HEK293 (cell line): ENCODE measurements around the gene NREP.

ENCODE experiments used
- CTCF ChIA-PET: fragments of 350-600 bp; formaldehyde crosslinking; extraction: SDS; loops from one replicate; lab custom pipeline; 2021; ENCODE audit warnings: antibody characterized with exemption; lab: Yijun Ruan, JAX
- POLR2A ChIA-PET: fragments of 300-600 bp; formaldehyde crosslinking; extraction: SDS; loops from one replicate; lab custom pipeline; 2020; ENCODE audit warnings: antibody characterized with exemption, inconsistent platforms; lab: Yijun Ruan, JAX
- H3K27ac ChIP-seq: fragments of 200-500 bp; sonication (Bioruptor generic); 2 replicates; pipeline ENCODE4 v1.5.1; 2014; ENCODE audit warnings: low read depth, low read length, control low read depth, inconsistent platforms; ENCODE audit errors: extremely low read depth
- H3K36me3 ChIP-seq, 2 experiments: fragments of 200-500 bp in 1 of 2; sonication (Bioruptor generic) in 1 of 2; 1 replicate in 1 of 2; 2 replicates in 1 of 2; pipeline ENCODE4 v1.5.1; 2014 to 2017; ENCODE audit warnings: inconsistent platforms in 2 of 2, low read length in 2 of 2; ENCODE audit not compliant: control insufficient read depth in 2 of 2, insufficient read depth in 1 of 2
- H3K4me1 ChIP-seq: fragments of 200-500 bp; sonication (Bioruptor generic); 2 replicates; pipeline ENCODE4 v1.5.1; 2014; ENCODE audit warnings: mild to moderate bottlenecking, low read length, inconsistent platforms; ENCODE audit not compliant: control insufficient read depth, insufficient read depth
- H3K4me3 ChIP-seq: 2 replicates; pipeline ENCODE4 v1.5.1; 2011; ENCODE audit warnings: low read depth, mild to moderate bottlenecking, control low read depth, low read length, moderate library complexity
- H3K9me3 ChIP-seq: fragments of 200-500 bp; sonication (Bioruptor generic); 2 replicates; pipeline ENCODE4 v1.5.1; 2014; ENCODE audit warnings: low read depth, low read length, inconsistent platforms; ENCODE audit not compliant: control insufficient read depth, insufficient read depth
- GLI2 ChIP-seq: fragments of 450-650 bp; formaldehyde crosslinking; IDR thresholded peaks from 2 replicates; pipeline ENCODE4; 2017; ENCODE audit warnings: missing biosample characterization, missing genetic modification characterization, low read depth, borderline replicate concordance
- GLI4 ChIP-seq: fragments of 450-650 bp; formaldehyde crosslinking; IDR thresholded peaks from 2 replicates; pipeline ENCODE4 v1.5.1; 2016; ENCODE audit warnings: missing biosample characterization, missing genetic modification characterization
- HOXA7 ChIP-seq: sonication (generic); formaldehyde crosslinking; IDR thresholded peaks from 2 replicates; pipeline ENCODE4 v1.8.1; 2022; ENCODE audit warnings: missing genetic modification reagents, borderline replicate concordance
- KLF8 ChIP-seq: fragments of 450-650 bp; formaldehyde crosslinking; IDR thresholded peaks from 2 replicates; pipeline ENCODE4 v1.5.1; 2016; ENCODE audit warnings: missing biosample characterization, missing genetic modification characterization
- MEIS1 ChIP-seq: sonication (generic); formaldehyde crosslinking; IDR thresholded peaks from 2 replicates; pipeline ENCODE4 v1.8.1; 2022; ENCODE audit warnings: missing genetic modification reagents, mild to moderate bottlenecking, borderline replicate concordance
- PATZ1 ChIP-seq: fragments of 450-650 bp; formaldehyde crosslinking; IDR thresholded peaks from 2 replicates; pipeline ENCODE4 v1.5.1; 2016; ENCODE audit warnings: missing biosample characterization, missing genetic modification characterization
- PRDM1 ChIP-seq: fragments of 450-650 bp; formaldehyde crosslinking; IDR thresholded peaks from 2 replicates; pipeline ENCODE4; 2016; ENCODE audit warnings: missing biosample characterization, missing genetic modification characterization
- PRDM4 ChIP-seq: fragments of 450-650 bp; formaldehyde crosslinking; IDR thresholded peaks from 2 replicates; pipeline ENCODE4 v1.5.1; 2017; ENCODE audit warnings: missing biosample characterization, missing genetic modification characterization
- SP2 ChIP-seq: fragments of 450-650 bp; formaldehyde crosslinking; IDR thresholded peaks from 2 replicates; pipeline ENCODE4 v1.5.1; 2016; ENCODE audit warnings: missing biosample characterization, missing genetic modification characterization
- ZNF10 ChIP-seq: fragments of 450-650 bp; formaldehyde crosslinking; IDR thresholded peaks from 2 replicates; pipeline ENCODE4 v1.5.1; 2017; ENCODE audit warnings: missing biosample characterization, missing genetic modification characterization
- ZNF169 ChIP-seq: fragments of 450-650 bp; formaldehyde crosslinking; IDR thresholded peaks from 2 replicates; pipeline ENCODE4 v1.5.1; 2016; ENCODE audit warnings: missing biosample characterization, missing genetic modification characterization
- ZNF394 ChIP-seq: fragments of 450-650 bp; formaldehyde crosslinking; IDR thresholded peaks from 2 replicates; pipeline ENCODE4 v1.5.1; 2016; ENCODE audit warnings: missing biosample characterization, missing genetic modification characterization, mild to moderate bottlenecking, moderate library complexity, borderline replicate concordance
- ZNF488 ChIP-seq: fragments of 450-650 bp; formaldehyde crosslinking; IDR thresholded peaks from 2 replicates; pipeline ENCODE4 v1.5.1; 2016; ENCODE audit warnings: missing biosample characterization, missing genetic modification characterization
- ZNF521 ChIP-seq: fragments of 450-650 bp; formaldehyde crosslinking; IDR thresholded peaks from 2 replicates; pipeline ENCODE4 v1.5.1; 2017; ENCODE audit warnings: missing biosample characterization, mild to moderate bottlenecking, missing genetic modification characterization
- ZNF658 ChIP-seq: fragments of 450-650 bp; formaldehyde crosslinking; IDR thresholded peaks from 2 replicates; pipeline ENCODE4; 2016; ENCODE audit warnings: missing biosample characterization, missing genetic modification characterization
- ZNF837 ChIP-seq: fragments of 450-650 bp; formaldehyde crosslinking; IDR thresholded peaks from 2 replicates; pipeline ENCODE4 v1.5.1; 2016; ENCODE audit warnings: missing biosample characterization, missing genetic modification characterization
- ZSCAN23 ChIP-seq: fragments of 450-650 bp; formaldehyde crosslinking; IDR thresholded peaks from 2 replicates; pipeline ENCODE4 v1.5.1; 2016; ENCODE audit warnings: missing biosample characterization, missing genetic modification characterization
- TF ChIP-seq, protein P1 (sequence below): fragments of 450-650 bp; formaldehyde crosslinking; IDR thresholded peaks from 2 replicates; pipeline ENCODE4 v1.5.1; 2016; ENCODE audit warnings: missing biosample characterization, missing genetic modification characterization
- TF ChIP-seq, protein P2 (sequence below): fragments of 450-650 bp; formaldehyde crosslinking; IDR thresholded peaks from 2 replicates; pipeline ENCODE4 v1.5.1; 2016; ENCODE audit warnings: missing biosample characterization, missing genetic modification characterization
- TF ChIP-seq, protein P3 (sequence below): fragments of 450-650 bp; formaldehyde crosslinking; IDR thresholded peaks from 2 replicates; pipeline ENCODE4 v1.5.1; 2016; ENCODE audit warnings: missing biosample characterization, missing genetic modification characterization
- TF ChIP-seq, protein P4 (sequence below): fragments of 450-650 bp; formaldehyde crosslinking; IDR thresholded peaks from 2 replicates; pipeline ENCODE4 v1.5.1; 2016; ENCODE audit warnings: missing biosample characterization, missing genetic modification characterization

Gene NREP

DNA sequence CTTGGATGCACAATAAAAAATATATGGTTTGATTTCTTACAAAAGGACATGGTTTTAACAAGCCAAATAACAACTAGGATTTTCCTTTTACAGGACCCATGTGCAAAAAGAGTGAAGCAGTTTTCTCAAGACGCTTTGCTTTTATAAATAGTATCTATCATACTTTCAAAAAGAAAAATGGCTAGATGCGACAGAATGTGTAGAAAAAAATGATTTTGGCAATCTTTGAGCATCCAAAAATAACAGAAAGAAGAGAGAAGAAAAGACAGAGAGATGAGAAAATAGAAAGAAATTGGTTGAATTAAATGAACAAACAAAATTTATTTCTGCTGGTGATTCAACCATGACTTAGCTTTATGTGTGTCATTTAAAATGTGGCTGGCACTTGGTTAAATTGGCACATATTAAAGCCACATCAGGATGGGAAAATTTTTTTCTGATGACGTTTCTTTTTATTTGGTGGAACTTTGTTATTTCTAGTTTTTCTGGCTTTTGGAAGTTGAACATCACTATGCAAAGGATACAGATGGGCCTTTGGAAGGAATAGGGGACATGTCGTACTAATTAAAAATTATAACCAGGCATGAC, 35.6 kb upstream of the NREP start:
- Histone ChIP-seq H3K4me3 (no peak overlapping the region), H3K27ac (no peak overlapping the region), H3K9me3 (no peaks in the 10 kb centered on the region), H3K36me3 (no peaks in the 10 kb centered on the region), H3K4me1 (no peaks in the 10 kb centered on the region)
- ChIA-PET POLR2A (no interaction called here), CTCF (no interaction called here)
- TF ChIP-seq MEIS1 (no peak), GLI2 (tag by site-specific recombination) (no peak), PRDM4 (no peak), ZNF169 (tag by site-specific recombination) (no peak), ZNF521 (no peak), GLI4 (tag by site-specific recombination) (no peak), PRDM1 (tag by site-specific recombination) (no peak), PATZ1 (tag by site-specific recombination) (no peak), KLF8 (tag by site-specific recombination) (no peak), ZSCAN23 (no peak), HOXA7 (CRISPR knock-in tag) (no peak), ZNF837 (tag by site-specific recombination) (no peak), ZNF394 (tag by site-specific recombination) (no peak), ZNF658 (tag by site-specific recombination) (no peak), ZNF488 (tag by site-specific recombination) (no peak), SP2 (no peak)
- TF ChIP-seq, protein P1, sequence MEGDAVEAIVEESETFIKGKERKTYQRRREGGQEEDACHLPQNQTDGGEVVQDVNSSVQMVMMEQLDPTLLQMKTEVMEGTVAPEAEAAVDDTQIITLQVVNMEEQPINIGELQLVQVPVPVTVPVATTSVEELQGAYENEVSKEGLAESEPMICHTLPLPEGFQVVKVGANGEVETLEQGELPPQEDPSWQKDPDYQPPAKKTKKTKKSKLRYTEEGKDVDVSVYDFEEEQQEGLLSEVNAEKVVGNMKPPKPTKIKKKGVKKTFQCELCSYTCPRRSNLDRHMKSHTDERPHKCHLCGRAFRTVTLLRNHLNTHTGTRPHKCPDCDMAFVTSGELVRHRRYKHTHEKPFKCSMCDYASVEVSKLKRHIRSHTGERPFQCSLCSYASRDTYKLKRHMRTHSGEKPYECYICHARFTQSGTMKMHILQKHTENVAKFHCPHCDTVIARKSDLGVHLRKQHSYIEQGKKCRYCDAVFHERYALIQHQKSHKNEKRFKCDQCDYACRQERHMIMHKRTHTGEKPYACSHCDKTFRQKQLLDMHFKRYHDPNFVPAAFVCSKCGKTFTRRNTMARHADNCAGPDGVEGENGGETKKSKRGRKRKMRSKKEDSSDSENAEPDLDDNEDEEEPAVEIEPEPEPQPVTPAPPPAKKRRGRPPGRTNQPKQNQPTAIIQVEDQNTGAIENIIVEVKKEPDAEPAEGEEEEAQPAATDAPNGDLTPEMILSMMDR: no peak
- TF ChIP-seq, protein P2, sequence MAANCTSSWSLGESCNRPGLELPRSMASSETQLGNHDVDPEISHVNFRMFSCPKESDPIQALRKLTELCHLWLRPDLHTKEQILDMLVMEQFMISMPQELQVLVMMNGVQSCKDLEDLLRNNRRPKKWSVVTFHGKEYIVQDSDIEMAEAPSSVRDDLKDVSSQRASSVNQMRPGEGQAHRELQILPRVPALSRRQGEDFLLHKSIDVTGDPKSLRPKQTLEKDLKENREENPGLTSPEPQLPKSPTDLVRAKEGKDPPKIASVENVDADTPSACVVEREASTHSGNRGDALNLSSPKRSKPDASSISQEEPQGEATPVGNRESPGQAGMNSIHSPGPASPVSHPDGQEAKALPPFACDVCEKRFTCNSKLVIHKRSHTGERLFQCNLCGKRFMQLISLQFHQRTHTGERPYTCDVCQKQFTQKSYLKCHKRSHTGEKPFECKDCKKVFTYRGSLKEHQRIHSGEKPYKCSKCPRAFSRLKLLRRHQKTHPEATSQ: no peak

- Histone ChIP-seq H3K27ac (no peak overlapping the region), H3K4me3 (no peak overlapping the region), H3K9me3 (no peaks in the 10 kb centered on the region), H3K36me3 (no peaks in the 10 kb centered on the region), H3K4me1 (no peaks in the 10 kb centered on the region)
- TF ChIP-seq, protein P3, sequence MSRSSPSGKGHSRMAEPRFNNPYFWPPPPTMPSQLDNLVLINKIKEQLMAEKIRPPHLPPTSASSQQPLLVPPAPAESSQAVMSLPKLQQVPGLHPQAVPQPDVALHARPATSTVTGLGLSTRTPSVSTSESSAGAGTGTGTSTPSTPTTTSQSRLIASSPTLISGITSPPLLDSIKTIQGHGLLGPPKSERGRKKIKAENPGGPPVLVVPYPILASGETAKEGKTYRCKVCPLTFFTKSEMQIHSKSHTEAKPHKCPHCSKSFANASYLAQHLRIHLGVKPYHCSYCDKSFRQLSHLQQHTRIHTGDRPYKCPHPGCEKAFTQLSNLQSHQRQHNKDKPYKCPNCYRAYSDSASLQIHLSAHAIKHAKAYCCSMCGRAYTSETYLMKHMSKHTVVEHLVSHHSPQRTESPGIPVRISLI (tag by site-specific recombination): peak; percentile 20; the same call in 1 of the 2 replicates
- TF ChIP-seq, protein P4, sequence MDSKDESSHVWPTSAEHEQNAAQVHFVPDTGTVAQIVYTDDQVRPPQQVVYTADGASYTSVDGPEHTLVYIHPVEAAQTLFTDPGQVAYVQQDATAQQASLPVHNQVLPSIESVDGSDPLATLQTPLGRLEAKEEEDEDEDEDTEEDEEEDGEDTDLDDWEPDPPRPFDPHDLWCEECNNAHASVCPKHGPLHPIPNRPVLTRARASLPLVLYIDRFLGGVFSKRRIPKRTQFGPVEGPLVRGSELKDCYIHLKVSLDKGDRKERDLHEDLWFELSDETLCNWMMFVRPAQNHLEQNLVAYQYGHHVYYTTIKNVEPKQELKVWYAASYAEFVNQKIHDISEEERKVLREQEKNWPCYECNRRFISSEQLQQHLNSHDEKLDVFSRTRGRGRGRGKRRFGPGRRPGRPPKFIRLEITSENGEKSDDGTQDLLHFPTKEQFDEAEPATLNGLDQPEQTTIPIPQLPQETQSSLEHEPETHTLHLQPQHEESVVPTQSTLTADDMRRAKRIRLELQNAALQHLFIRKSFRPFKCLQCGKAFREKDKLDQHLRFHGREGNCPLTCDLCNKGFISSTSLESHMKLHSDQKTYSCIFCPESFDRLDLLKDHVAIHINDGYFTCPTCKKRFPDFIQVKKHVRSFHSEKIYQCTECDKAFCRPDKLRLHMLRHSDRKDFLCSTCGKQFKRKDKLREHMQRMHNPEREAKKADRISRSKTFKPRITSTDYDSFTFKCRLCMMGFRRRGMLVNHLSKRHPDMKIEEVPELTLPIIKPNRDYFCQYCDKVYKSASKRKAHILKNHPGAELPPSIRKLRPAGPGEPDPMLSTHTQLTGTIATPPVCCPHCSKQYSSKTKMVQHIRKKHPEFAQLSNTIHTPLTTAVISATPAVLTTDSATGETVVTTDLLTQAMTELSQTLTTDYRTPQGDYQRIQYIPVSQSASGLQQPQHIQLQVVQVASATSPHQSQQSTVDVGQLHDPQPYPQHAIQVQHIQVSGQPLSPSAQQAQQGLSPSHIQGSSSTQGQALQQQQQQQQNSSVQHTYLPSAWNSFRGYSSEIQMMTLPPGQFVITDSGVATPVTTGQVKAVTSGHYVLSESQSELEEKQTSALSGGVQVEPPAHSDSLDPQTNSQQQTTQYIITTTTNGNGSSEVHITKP (tag by site-specific recombination): no peak
- TF ChIP-seq PRDM1 (tag by site-specific recombination) (no peak), ZNF10 (tag by site-specific recombination) (no peak)
- POLR2A ChIA-PET: no interaction called here
- CTCF ChIA-PET: no interaction called here
Observed at GRCh38 chr5:111790295-111790694, 33.3 kb upstream of the NREP start.
